Superior temporal gyrus (tissue), 1 donor: ENCODE measurements around the gene COL4A1.

ENCODE experiments used
- DNase-seq: peaks from one replicate; pipeline ENCODE4 v3.0.0-alpha.2; 2016; ENCODE audit errors: extremely low spot score

COL4A1 gene

DNA sequence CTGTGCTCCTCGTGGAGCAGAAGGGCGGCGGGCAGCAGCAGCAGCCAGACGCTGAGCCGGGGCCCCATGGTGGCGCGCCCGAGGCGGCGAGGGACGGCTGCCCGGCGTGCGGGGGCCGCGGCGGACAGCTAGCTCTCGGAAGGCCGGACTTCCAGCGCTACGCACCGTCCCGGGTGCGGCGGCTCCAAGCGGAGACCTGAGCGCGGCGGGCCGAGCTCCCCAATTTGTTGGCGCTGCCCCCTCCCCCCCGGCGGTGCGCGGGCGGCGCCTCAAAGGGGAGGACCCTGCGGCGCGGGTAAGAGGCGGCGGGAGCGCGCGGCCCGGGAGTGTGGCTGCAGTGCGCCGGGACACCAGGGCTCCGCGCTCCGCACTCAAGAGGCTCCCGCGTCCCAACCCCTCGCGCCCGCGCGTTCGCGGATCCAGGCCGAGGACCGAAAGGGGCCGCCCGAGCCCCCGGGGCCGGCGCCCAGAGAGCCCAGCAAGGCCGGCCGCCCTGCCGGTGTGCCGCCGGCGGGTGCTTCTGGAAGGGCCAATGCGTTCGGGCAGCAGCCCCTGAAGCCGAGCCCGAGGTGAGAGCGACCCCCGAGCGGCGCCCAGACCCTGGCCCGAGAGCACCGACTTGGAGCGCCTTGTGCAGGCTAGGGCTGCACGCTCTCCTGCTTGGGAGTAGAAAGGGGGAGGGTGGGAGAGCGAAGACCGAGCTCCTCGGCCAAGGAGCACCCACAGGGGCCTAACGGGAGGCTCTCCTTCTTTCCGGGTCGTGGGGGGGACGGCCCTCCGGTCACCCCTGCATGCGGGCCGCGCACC is at the start of gene COL4A1, which contains the start of gene COL4A2:
Gene COL4A1, minus strand, starts transcription at position 198 of the 807 bp plus-strand sequence. Its CDS starts 130 bp downstream, at position 68.
Gene COL4A2, plus strand, starts transcription at position 325 of the 807 bp plus-strand sequence. CDS start 620 bp downstream, outside the sequence.
- DNase-seq: no peak

DNA sequence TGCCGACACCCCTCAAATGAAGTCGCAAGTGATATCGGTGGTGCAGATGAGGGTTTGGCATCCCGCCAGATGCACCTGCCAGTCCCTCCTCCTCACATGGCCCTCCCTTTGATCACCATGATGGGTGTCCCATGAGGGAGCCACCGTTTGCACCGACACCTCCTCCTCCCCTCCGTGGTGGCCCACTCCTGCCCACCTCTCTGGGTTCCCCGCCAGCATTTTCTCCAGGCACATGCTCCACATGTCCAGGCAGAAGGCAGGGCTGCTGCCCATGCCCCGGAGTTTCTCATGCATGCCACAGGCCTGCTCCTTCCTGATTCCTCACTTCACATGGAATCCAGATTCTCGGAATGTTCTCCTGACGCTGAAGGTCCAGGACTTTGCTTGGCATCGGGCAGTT is 49.4 kb upstream of the COL4A1 start:
- DNase-seq: no peak

DNA sequence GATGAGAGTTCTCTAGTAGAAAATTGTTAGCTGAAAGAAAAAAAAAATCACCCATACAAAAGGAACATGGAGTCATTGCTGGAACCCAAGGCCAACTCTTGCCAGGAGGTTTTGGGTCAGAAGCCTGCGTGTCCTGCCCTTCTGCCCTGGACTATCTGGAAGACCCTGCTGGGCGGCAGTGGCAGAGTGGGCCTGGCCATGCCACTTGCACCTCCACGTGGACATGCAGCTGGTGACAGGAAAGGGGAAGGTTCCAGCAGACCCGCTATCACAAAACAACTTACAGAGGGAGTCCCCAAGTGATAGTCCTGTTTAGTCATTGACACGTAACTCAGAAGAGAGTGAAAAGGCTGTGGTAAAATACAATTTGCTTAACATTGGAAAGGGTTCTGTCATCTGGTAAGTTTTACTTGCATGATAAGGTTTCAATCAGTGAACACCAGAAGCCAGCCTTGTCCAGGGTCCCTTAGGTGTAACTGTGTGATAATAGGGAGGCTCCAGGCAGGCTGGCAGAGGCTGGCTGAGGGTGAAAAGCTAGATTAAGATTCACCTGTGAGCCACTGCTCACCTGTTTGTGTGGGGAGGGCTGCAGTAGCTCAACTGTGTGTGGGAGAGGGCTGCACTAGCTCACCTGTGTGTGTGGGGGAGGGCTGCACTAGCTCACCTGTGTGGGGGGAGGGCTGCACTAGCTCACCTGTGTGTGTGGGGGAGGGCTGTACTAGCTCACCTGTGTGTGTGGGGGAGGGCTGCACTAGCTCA is 47.9 kb upstream of the COL4A1 start:
- DNase-seq: no peak

DNA sequence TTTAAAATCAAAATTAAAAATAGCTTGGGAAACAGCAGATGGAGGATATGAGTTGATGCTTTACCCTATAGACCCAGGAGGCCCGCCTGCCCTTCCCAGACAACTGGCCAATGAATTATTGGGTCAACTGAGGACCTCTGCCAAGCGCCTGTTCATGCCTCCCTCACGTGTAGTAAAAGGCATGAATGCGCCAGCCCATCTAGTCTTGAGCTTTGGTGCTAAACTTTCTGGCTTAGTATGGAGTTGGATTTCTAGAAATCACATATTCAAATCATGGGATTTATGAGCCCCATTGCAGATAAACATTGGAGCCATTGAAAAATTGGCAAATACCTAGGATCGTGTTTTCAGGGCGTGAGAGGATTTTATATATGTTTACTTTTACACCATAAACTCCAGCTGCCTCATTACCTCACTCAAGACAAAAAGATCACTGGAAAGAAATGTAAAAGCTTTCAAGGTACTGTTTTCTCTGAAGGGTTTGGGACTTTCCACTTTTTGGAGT is 47.2 kb upstream of the COL4A1 start:
- no peak for DNase-seq

DNA sequence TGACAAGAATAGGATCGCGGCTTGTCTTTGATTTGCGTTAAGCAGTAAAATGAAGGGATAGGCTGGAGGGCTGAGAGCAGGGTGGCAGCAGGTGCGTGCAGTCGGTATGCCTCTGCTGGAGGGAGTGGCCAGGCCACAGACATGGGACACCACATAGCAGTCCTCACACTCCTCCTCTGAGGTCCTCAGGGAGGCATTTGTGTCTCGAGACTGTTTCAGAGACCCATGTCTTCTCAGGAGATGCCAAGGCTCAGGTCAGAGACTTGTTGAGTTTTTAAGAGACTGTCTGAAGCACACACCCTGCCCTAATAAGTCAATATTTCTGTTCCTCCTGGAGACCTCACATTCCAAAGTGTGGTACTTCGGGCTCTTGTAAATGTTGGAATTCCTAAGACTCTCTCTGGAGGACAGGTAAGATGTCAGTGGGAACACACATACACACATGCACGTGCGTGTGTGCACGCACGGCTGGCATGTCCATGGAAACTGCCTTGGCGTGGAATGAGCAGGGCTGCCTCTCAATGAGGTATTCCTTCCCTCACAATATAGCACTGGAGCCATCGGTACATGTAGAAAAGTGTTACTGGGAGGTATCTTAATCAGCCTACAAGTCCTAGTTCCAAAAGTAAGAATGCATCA is 46.5 kb upstream of the COL4A1 start:
- DNase-seq: no peak

DNA sequence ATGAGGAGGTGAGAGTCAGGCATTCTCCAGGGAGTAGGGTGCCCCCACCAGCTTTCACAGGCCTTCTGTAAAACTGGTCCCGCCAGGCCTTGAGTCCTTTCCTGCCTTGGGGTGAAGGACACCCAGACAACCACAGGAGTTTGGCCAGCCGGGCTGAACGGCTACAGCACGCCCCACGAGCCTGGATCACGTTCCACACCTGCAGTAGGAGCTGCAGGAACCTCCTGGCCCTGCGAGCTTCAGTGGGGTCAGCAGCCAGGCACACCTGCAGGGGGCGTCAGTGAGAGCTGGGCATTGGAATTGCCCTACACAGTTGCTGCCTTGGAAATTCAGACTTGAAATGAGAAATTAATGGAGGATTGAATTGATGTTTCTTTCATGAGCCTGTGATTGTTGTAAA is 45.8 kb upstream of the COL4A1 start:
- DNase-seq: no peak

DNA sequence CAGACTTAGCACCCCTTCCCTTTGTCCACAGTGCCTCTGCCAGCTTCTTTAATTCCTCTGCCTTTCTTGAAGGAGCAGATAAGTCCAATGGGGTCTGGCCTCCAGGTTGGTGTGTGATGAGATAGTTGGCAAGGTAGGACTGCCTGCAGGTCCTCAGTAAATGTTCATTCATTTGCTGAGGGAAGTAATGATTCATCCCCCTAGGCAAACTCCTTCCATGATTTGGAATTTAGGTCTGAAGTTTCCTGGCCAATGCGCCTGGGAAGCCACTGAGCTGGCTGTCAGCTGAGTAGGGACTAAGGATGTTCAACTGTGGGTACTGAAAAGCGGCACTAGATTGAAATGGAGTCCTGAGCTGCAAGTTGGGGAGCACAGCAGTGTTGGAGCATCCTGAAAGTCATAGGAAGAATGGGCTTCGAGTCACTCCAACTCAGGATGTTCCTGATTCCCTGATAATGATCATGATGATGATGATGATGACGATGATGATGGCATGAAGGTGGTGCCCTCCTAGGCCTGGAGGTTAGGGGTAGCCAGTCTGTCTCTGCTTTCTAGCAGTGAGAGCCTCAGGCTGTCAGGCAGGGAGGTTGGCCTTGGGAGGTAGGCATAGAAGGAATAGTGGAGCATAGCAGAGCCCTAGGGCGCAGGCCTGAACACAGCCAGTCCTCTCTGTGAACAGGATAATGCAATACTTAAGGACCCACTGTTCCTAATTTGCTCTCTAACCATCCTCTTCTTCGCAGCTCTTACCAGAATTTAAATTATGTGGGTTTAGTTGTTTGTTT is 44.9 kb upstream of the COL4A1 start:
- no peak for DNase-seq

DNA sequence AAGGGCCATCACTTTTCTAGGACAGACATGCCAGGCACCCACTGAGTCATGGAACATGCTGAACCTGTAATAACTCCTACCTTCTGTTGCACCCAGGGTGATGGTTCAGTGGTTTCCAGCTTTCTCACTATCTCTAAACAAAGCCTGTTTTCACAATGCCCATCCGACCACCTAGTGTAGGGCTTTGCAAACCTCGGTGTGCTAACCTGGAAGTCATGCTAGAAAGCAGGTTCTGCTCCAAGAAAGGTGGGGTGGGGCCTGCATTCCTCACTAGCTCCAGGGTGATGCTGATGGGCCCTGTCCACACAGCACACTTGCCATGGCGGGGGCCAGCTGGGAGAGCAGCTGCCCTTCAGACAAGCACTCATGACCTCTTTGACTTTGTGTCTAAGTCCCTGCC is 43.6 kb upstream of the COL4A1 start:
- DNase-seq: no peak

DNA sequence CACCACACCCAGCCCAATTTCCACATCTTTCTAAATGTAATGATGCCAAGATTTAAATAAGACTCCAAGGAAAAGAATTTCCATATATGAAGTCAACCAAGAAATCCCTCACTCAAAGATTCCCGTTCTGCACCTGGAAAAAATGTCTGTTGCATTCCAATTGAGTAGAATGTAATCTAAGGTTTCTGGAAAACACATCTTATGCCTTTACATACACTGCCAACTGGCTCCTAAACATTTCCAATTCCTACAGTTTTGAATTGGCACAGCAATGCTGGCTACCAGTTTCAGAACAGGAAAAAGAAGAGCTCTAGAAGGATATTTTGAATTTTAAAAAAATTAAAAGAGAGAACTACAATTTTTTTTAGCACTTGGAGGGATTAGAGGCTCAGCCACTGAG is 43.1 kb upstream of the COL4A1 start:
- no peak for DNase-seq

DNA sequence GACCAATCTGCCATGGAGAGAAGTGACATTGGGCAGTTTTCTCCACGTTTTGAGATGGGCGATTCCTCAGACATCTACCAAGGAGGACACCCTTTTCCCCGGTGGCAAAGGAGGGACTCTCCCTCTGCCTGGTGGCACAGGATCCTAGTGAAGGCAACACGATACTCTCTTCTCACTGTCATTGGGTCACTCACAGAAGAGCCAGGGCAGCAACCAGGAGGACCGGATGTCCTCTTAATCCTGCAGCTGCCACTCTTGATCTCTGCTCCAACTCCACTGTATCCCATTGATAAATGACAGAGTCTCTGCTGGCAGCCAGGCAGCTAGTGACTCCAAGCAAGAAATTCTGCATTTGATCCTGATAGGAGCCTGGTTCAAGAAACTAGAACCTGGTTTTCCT is 42.3 kb upstream of the COL4A1 start:
- DNase-seq: no peak

DNA sequence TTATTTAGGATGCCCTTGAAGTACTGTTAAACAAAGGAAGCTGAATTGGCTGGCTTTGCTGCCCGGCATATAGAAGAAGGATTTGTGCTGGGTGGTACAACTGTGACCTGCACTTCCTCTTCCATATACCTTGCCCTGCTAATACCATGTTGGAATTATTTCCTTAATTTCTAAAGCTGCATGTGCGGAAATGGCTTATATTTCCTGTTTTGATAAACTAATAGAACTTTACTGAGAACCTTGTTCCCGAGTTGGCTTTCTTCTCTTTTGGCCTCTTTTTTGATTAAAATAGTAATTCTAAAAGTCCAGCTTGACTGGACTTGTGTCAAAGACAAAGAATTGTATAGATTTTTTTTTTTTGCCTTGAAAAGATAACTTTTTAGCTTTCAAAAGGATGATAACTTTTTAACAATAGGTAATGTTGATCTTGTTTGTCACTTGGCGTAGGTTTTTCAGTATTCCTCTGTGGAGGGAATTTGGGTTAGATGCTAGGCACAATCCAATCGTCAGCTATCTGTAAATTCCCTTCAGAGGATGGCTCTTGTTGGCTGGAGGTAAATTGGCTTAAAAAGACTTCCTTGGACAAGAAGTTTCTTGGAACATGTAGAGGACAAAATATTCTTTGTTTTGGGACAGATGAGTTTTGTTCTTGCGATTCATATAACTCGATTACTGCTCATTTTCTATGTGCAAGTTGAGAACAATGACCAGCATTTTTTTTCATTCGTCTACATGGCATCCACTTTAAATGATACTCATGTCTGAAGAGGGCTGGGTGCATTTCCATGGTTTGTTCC is 41.5 kb upstream of the COL4A1 start:
- no peak for DNase-seq

DNA sequence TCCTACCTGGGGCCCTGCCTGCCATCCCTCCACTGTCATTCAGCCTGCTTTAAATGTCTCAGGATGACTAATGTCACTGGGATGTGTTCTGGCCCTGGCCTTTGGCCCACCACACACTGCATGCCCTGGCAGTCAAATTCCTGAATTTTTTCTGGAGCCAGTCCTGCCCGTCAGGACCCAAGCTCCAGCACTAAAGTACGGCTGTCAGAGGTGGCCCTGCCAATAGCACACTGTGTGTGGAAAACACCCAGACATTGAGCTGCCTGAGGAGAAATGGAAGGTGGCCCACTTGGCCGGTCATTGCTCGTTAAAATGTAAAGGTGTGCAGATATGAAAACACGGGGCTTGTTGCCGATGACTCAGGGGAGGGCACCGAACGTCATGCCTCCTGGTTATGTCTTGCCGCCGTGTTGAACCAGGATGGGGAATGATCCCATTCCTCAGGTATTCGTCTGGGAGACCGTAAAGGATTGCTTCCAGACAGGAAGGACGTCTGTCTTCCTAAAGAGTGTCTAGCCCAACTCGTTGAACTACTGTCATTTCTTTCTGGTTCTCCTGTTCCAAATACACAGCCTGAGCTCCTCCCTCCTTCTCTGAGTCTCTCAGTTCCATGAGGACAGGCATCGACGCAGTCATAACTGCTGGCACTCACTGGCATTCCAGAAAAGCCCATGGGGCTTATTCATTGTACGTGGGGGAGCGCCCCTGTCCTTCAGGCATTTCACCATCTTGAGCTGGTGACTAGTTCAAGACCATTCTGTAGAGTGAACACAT is 40.8 kb upstream of the COL4A1 start:
- no peak for DNase-seq

DNA sequence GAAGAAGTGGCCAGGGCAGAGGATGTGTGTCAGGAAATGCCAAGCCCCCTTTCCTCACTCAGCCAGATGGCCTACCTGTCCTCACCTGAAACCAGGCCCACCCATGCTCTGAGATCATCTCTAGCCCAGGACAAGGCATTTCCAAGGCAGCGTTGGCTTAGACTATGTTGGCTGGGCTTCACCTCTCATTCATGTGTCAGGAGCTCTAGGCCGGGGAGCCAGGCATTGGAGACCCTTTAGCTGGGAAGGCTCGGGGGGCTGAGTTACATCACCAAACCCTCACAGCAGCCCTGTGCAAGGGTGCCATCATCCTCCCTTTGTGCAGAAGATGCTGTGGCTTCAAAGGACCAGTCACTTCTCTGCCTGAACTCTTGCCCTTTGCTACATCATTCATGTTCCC is 40.1 kb upstream of the COL4A1 start:
- DNase-seq: no peak

DNA sequence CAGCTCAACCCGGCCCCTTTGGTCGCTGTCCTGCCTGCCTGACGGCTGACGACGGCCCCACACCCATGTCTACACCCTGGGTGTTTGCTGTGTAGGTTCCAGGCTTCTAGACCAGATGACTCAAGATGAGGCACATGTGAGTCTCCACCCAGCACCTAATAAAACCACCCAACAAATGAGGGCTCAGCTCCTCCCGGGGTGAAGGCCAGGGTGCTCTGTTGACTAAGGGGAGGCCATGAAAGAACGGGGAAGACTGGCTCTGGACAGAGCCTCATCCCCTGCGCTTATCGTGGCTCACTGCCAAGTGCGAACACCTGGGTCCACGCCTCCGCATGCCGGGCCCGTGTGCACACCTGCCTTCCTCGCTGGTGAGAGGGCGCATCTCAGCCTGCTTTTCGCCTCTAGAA is 39.7 kb upstream of the COL4A1 start:
- no peak for DNase-seq

DNA sequence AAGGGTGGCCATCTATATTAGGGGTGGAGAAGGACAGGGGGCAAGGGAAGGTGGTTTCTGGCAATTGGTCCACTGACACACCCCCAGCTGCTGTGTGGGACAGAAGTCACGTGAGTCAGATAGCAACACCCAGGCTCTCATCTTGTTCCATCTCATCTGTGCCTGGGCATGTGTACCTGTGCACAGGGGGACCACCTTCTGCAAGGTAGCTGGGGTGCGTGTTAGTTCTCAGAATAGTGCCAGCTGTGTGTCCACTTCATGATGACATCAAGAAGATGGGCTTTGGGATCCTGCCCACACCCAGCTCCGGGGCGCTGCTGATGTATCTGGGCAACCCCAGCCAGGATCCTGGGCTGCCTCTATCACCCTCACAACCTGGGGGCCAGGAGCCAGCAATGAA is 38.7 kb upstream of the COL4A1 start:
- DNase-seq: no peak

DNA sequence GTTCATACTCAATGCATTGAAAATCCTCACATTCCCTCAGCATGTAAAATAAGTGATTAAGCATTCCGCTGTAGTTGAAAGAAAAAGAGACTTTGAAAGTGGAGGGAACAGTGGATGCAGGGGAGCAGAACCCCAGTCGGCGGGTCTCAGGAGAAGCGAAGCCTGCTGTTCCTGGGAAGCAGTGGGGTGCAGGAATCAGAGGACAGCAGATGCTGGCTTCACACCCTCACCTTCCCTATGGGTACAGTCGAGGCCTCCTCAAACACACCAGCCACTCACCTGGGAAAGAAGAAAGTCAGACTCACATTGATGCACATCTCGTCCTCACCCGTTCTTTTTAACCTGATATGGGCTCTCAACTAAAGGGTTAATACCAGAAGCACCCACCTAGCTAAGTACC is 38.3 kb upstream of the COL4A1 start:
- no peak for DNase-seq

DNA sequence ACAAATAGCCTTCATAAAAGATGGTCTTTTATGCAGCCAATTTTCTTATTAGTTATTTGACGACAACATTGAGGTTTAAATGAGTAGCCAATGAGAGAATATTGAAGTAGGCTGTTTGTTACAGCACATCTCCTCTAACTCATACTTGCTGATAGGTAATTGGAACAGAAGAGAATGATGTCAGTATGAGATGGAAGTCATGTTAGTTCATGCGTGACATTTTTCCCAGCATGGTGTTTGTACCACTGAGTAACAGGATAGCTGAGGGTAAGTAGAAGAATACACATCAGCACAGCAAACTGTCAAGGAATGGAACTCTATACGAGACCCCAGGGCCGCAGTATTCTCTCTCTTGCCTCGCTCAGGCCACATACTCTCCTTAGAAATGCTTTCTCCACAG is 37.4 kb upstream of the COL4A1 start:
- no peak for DNase-seq

DNA sequence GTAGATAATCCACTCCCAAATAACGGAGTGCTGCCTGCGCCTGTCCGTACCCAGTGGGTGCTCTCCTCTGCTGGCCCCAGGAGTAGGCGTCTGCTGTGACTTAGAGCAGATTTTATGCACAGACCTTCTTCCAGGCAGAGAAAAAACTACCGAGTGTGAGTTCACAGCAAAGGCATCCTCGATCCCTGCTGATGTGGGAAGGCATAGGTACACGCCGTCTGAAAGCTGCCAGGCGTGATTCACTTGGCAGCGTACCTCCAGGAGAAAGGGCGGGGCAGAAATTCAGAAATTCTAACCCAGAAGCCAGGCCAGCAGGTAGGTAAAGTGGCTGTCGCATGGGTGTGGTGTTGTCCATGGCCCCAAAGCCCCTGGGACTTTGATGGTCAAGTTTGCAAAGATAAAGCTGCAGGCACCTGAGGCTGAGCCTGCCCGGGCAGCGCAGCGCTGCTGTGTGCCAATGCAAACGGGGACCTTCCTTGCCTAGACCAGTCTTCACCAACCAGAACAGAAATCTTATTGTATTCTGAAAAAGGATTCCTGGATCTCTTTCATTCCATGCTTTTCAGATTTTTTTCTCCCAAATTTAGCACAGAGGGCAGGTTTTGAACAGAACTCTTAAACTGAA is 36.4 kb upstream of the COL4A1 start:
- no peak for DNase-seq

DNA sequence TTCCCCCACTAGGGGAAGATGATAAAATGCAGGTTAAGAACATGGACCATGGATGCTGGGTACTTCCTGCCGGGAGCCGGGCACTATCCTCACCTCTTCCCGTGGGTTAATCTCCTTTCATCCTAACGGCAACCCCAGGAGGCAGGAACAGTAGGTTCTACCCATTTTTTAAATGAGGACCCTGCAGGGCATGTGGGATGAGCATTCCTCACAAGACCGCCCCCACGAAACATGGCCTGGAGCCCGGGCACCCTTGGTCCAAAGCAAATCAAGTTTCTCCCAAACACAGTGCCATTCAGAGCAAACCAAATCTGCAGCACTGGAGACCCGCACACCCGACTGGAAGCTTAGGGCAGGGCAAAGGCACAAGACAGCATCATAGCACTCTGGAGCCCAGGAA is 35.5 kb upstream of the COL4A1 start:
- DNase-seq: no peak
